ENCODE results near the gene LGR4. TPM values are rescaled to one million over a fixed set of nuclear protein-coding genes. Genes with fewer than 3 reads are reported as not detected.

The LGR4 gene
- total and polyA plus RNA-seq, 10 donors = 1.5 to 47.2 (median 27.0) TPM

DNA sequence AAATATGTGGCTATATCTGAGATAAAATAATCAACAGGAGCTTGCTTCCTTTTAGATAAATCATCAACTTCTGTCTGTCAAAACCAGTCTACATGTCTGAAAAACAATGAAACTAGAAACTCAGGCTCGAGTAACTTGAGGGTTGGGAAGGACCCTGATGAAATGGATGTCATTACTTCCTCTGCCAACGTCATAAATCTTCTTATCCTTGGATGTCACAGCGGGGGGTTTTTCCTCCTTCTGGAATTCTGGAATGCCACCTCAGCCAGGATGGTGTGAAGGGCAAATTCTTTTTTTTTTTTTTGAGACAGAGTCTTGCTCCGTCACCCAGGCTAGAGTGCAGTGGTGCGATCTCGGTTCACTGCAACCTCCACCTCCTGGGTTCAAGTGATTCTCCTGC lies 13.4 kb downstream of the LGR4 start:
- intact Hi-C loops (cut with DNase I; ENCODE audit: low total_unique reads) = no loop called here
- no peaks in the 10 kb centered on the region for H3K27me3 ChIP-seq (replicated peaks in 1 of 7)
- peaks cover 0 to 21% (median 8%) of the 10 kb centered on the region in 6 donors for H3K4me1 ChIP-seq
- H3K36me3 ChIP-seq = no peaks in the 10 kb centered on the region
- H3K9me3 ChIP-seq = no peaks in the 10 kb centered on the region
- H3K4me3 ChIP-seq = no peak overlapping the region
- TF ChIP-seq POLR2AphosphoS5 (IDR thresholded peaks at IDR 0.05) (no peak), POLR2A (IDR thresholded peaks at IDR 0.05) (no peak)
- TF ChIP-seq, protein P1, sequence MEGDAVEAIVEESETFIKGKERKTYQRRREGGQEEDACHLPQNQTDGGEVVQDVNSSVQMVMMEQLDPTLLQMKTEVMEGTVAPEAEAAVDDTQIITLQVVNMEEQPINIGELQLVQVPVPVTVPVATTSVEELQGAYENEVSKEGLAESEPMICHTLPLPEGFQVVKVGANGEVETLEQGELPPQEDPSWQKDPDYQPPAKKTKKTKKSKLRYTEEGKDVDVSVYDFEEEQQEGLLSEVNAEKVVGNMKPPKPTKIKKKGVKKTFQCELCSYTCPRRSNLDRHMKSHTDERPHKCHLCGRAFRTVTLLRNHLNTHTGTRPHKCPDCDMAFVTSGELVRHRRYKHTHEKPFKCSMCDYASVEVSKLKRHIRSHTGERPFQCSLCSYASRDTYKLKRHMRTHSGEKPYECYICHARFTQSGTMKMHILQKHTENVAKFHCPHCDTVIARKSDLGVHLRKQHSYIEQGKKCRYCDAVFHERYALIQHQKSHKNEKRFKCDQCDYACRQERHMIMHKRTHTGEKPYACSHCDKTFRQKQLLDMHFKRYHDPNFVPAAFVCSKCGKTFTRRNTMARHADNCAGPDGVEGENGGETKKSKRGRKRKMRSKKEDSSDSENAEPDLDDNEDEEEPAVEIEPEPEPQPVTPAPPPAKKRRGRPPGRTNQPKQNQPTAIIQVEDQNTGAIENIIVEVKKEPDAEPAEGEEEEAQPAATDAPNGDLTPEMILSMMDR (IDR thresholded peaks at IDR 0.05 in 8 of 11, conservative IDR thresholded peaks at IDR 0.05 in 3 of 11) = no peak
- no peak for DNase-seq
- no peak overlapping the region for H3K27ac ChIP-seq
- 64 to 74% (median 68%) methylated on average over 6 of the region's 6 CpGs for WGBS, 5 donors

DNA sequence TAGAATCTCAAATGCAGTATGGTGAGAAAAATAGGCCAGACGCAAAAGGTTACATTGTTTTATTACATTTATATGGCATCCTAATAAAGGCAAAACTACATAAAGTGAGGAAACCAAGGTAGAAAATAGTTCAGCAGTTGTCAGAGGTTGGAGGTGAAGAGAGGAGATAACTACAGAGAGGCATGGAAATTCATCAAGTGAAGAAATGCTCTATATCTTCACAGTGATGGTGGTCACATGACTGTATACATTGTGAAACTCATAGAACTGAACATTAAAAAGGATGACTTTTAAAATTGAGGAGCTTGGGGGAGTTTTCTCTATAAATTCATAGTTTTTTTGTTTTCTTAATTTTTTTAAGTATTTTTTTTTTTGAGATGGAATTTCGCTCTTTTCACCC lies 14.4 kb downstream of the LGR4 start:
- no peaks in the 10 kb centered on the region for H3K9me3 ChIP-seq
- no peak overlapping the region for H3K27ac ChIP-seq
- TF ChIP-seq, protein P1 (IDR thresholded peaks at IDR 0.05 in 8 of 11, conservative IDR thresholded peaks at IDR 0.05 in 3 of 11) = no peak
- TF ChIP-seq POLR2A (IDR thresholded peaks at IDR 0.05) (no peak), POLR2AphosphoS5 (IDR thresholded peaks at IDR 0.05) (no peak)
- intact Hi-C loops (cut with DNase I; ENCODE audit: low total_unique reads) = no loop called here
- no peaks in the 10 kb centered on the region for H3K27me3 ChIP-seq (replicated peaks in 1 of 7)
- no peaks in the 10 kb centered on the region for H3K36me3 ChIP-seq
- no peak for DNase-seq
- WGBS, 5 donors = 93 to 100% (median 95%) methylated on average over 2 of the region's 2 CpGs
- peaks cover 0 to 12% (median 7%) of the 10 kb centered on the region in 6 donors for H3K4me1 ChIP-seq
- no peak overlapping the region for H3K4me3 ChIP-seq

DNA sequence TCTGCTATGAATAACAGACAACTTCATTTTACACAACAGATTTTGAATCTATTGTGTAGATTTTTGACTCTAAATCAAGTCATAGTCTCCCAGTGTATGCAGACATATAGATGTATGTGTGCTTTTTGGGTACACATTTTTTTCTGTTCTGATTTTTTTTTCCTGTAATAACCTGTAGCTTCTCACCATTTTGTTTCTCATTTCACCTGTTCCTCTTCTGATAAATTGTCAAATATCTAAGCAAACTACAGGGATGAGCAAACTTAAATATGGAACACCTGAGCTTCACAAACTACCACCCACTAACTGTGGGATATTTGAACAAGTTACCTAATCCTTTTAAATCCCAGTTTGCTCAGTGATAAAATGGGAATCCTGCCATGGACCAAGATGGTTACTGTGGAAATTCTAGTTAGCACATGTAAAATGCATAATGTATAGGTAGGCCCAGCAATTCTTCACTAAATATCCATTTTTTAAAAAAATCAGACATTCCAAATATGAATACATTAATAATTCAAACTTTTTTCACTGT lies 15.7 kb downstream of the LGR4 start:
- Histone ChIP-seq H3K27ac (no peak overlapping the region), H3K4me1 (peaks cover 0 to under 1% (median 0%) of the 10 kb centered on the region in 6 donors), H3K27me3 (replicated peaks in 1 of 7) (no peaks in the 10 kb centered on the region), H3K4me3 (no peak overlapping the region), H3K9me3 (no peaks in the 10 kb centered on the region), H3K36me3 (no peaks in the 10 kb centered on the region)
- no peak for DNase-seq
- intact Hi-C loops (cut with DNase I; ENCODE audit: low total_unique reads) = no loop called here
- no peak for TF ChIP-seq POLR2AphosphoS5 (IDR thresholded peaks at IDR 0.05)
- TF ChIP-seq, protein P1 (IDR thresholded peaks at IDR 0.05 in 8 of 11, conservative IDR thresholded peaks at IDR 0.05 in 3 of 11) = no peak
- TF ChIP-seq POLR2A (IDR thresholded peaks at IDR 0.05) = no peak

GRCh38 chr11:27456140-27456794 lies 16.3 kb downstream of the LGR4 start:
- Histone ChIP-seq H3K36me3 (no peaks in the 10 kb centered on the region), H3K27me3 (replicated peaks in 1 of 7) (no peaks in the 10 kb centered on the region), H3K9me3 (no peaks in the 10 kb centered on the region), H3K4me3 (no peak overlapping the region), H3K4me1 (no peaks in the 10 kb centered on the region), H3K27ac (no peak overlapping the region)
- no peak for TF ChIP-seq POLR2AphosphoS5 (IDR thresholded peaks at IDR 0.05)
- TF ChIP-seq, protein P1 (IDR thresholded peaks at IDR 0.05 in 8 of 11, conservative IDR thresholded peaks at IDR 0.05 in 3 of 11) = no peak
- WGBS, 5 donors = 61 to 81% (median 77%) methylated on average over 2 of the region's 2 CpGs
- intact Hi-C loops (cut with DNase I; ENCODE audit: low total_unique reads) = no loop called here
- no peak for DNase-seq
